Neural progenitor cell (in vitro differentiated cells): ENCODE measurements around the gene BMERB1.
"Not testable (repeated sequence)": the region's sequence is repeated elsewhere in the genome, so short reads cannot be mapped to it uniquely, and the experiment has no call there.

Experiments
- CTCF ChIP-seq: fragments of 200-600 bp; sonication (generic); IDR thresholded peaks from 2 replicates; pipeline ENCODE4 v1.5.1; 2017; ENCODE audit warnings: antibody characterized with exemption, mild to moderate bottlenecking
- EZH2 ChIP-seq: fragments of 200-600 bp; sonication (generic); IDR thresholded peaks from 2 replicates; pipeline ENCODE4 v1.6.1; 2017; ENCODE audit warnings: antibody characterized with exemption, mild to moderate bottlenecking, moderate library complexity
- EZH2phosphoT487 ChIP-seq: fragments of 200-600 bp; sonication (generic); IDR thresholded peaks from 2 replicates; pipeline ENCODE4 v1.6.1; 2017; ENCODE audit warnings: antibody characterized with exemption

DNA sequence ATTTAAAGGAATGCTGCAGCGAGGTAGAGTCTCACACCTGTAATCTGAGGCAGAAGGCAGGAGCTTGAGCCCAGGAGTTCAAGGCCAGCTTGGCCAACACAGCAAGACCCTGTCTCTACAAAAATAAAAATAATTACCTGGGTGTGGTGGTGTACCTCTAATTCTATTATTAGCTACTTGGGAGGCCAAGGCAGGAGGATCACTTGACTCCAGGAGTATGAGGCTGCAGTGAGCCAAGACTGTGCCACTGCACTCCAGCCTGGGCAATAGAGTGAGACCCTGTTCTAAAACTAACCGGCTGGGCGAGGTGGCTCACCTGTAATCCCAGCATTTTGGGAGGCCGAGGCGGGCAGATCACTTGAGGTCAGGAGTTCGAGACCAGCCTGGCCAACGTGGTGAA lies 18.9 kb downstream of the BMERB1 start:
- TF ChIP-seq EZH2, CTCF, EZH2phosphoT487: not testable (repeated sequence)
